ENCODE results near the gene TBL1X.

Gene TBL1X

GRCh38 chrX:9566150-9566621 lies 101.3 kb downstream of the TBL1X start:
- DNase-seq (ENCODE audit: low read depth, low spot score), result peak; percentile 5
- no peak overlapping the region for H3K4me3 ChIP-seq (ENCODE audit: low read length)

- peak; percentile 44 for DNase-seq (ENCODE audit: low read depth, low spot score)
These were observed 105.0 kb downstream of the TBL1X start for GRCh38 chrX:9569876-9570301.

GRCh38 chrX:9573282-9574106 lies 108.6 kb downstream of the TBL1X start:
- H3K4me3 ChIP-seq (ENCODE audit: low read length), result no peak overlapping the region
- DNase-seq (ENCODE audit: low read depth, low spot score), result no peak

More at GRCh38 chrX:9569876-9570301, 105.0 kb downstream of the TBL1X start:
- no peak overlapping the region for H3K4me3 ChIP-seq (ENCODE audit: low read length)

DNA sequence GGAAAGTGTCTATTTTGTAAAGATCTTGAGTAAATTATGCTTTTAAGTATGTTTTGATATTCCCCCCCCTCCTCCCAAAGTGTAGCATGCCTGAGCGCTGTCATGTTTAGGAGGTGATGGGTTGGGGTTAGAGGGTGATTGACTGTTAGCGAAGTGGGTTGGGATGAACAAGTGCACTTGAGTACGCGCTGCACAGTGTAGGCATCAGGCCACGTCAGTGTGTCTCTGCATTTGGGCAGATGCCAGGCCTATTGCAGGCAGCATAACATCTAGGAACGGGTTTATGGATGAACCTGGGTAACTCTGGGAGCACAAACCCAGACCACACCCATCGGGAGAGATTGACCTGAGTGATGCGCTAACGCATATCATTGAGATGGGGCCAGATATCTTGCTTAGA lies 111.2 kb downstream of the TBL1X start:
- no peak for DNase-seq (ENCODE audit: low read depth, low spot score)
- H3K4me3 ChIP-seq (ENCODE audit: low read length), result no peak overlapping the region

DNA sequence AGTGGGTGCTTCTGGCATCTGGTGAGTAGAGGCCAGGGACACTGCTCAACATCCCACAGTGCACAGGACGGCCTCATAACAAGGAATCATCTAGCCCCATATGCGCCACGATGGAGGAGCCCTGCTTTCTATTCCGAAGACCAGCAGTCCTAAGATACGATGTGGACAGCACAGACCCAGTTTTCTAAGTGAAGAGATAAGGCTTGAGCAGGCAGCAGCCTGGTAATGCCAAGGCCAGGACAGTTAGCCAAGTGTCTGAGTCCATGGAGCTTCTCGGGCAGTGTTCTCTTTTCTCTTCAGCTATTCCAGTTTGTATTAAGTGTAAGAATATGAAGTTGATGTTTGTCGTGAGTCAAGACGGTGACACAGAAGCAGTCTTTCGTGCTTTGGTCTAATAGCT lies 112.7 kb downstream of the TBL1X start:
- no peak overlapping the region for H3K4me3 ChIP-seq (ENCODE audit: low read length)
- no peak for DNase-seq (ENCODE audit: low read depth, low spot score)

GRCh38 chrX:9578083-9578779 lies 113.4 kb downstream of the TBL1X start:
- DNase-seq (ENCODE audit: low read depth, low spot score), result no peak
- H3K4me3 ChIP-seq (ENCODE audit: low read length), result no peak overlapping the region

DNA sequence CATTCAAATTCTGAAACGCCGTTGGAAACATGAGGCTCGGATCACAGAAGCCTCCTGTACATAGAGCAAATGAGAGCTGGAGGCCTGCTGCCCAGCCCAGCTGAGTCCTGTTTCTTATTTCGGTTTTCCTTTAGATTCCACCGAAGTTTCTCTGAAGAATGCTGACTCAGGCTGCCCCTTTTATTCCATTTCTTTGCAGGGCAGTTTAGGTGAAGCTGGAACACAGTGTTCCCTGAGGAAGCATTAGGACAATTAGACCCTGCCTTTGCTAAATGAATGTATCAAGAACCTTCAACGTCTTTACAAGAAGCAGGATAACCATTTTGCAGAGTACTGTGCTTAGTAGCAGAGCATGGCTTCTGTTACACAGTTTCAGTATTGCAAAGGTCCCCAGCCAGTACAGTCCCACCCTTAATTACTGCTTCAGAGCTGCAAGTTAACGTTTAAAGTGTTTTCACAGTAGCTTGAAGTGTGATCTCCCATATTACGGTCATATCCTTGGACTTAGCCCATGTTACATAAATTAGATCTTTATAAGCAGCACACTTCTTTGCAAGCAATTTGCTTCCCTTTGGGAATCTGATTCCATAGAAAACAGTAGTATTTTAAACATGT lies 117.0 kb downstream of the TBL1X start:
- no peak overlapping the region for H3K4me3 ChIP-seq (ENCODE audit: low read length)
- no peak for DNase-seq (ENCODE audit: low read depth, low spot score)

- no peak for DNase-seq (ENCODE audit: low read depth, low spot score)
- no peak overlapping the region for H3K4me3 ChIP-seq (ENCODE audit: low read length)
These were observed 118.1 kb downstream of the TBL1X start for GRCh38 chrX:9582956-9583355.

DNA sequence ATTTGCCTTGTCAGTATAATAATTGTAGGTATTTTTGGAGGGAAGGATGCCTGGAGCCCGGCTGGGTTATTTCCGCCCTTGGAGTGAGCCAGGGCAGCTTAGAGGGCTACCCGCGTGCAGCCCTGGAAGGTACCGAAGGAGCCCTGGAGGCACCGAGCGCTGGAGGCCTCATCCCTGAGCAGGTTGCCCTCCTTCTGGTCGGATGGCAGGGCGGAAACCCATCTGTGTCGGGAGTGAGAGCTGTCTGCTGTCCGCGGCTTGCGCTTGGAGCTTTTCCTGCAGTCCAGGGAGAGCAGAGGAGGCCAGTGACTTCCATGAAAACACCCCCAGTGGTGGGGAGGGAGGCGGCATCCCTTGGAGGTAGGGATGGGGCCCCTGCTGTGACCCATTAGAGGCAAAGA lies 122.1 kb downstream of the TBL1X start:
- H3K4me3 ChIP-seq (ENCODE audit: low read length), result no peak overlapping the region
- DNase-seq (ENCODE audit: low read depth, low spot score), result no peak

- no peak for DNase-seq (ENCODE audit: low read depth, low spot score)
- no peak overlapping the region for H3K4me3 ChIP-seq (ENCODE audit: low read length)
These were observed 122.8 kb downstream of the TBL1X start for GRCh38 chrX:9587642-9588041.

DNA sequence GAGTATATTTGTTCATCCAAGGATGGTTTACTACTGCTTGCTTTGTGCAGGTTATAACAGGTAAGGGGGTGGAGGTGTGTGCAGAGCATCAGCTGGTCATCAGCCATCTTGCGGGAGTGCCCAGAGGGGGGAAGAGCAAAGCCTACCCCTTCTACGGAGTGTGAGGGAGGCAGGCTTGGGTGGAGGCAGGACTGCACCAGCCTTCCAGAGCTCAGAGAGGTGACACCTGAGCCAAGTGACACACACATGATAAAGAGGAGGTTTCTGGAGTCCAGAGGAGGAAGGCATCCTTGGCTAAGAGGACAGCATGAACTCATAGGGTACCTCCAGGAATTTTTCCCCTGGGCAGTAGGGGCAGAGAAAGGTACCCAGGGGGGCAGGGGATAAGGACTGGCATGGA lies 126.6 kb downstream of the TBL1X start:
- DNase-seq (ENCODE audit: low read depth, low spot score), result no peak
- H3K4me3 ChIP-seq (ENCODE audit: low read length), result no peak overlapping the region

GRCh38 chrX:9593756-9594155 lies 128.9 kb downstream of the TBL1X start:
- H3K4me3 ChIP-seq (ENCODE audit: low read length), result no peak overlapping the region
- no peak for DNase-seq (ENCODE audit: low read depth, low spot score)

DNA sequence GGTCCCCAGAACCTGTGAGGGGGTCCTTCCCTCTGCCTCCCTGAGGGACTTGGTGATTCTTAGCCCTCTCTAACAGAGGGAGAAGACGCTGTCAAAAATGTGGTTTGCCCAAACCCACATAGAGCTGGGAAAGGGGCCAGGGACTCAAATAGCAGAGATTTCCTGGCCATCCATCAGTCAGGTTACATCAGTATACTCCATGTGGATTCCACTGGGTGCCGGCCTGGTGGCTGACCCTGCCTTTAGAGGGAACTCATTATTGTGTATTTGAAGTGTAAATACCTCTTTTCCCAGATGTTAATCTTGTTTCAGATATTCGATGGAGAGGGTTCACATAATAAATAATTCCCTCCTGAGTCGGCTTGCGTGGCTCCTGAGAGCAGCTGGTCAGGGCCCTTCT lies 130.3 kb downstream of the TBL1X start:
- no peak overlapping the region for H3K4me3 ChIP-seq (ENCODE audit: low read length)
- DNase-seq (ENCODE audit: low read depth, low spot score), result no peak

GRCh38 chrX:9596837-9597236 lies 132.0 kb downstream of the TBL1X start:
- no peak for DNase-seq (ENCODE audit: low read depth, low spot score)

DNA sequence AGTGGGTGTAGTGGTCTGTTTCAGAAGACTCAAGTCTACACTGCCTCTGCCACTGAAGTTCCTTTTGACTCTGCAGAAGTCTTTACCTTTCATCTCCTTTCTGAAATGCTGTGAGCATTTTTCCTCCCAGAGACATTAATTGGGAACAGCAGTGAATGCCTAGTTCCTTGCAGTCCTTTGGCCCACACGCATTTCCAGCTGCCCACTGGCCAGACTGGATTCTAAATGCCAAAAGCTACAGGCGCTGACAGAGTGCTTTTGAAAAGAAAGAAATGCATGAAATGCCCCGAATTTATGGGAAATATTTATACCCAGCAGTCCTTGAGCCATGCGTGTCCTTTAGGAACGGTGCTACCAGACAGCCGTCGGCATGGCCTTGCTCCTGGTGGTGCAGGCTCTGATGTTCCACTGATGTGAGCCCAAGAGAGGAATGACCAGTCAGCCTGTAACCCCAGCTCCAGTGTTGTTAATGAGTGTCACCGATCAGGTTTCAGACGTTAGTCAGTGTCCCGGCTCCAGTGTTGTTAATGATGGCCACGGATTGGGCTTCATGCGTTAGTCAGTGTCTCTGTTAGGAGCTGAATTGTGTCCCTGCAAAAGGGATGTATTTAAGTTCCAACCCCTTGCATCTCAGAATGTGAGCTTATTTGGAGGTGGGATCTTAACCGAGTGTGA lies 132.6 kb downstream of the TBL1X start:
- DNase-seq (ENCODE audit: low read depth, low spot score), result no peak
- no peak overlapping the region for H3K4me3 ChIP-seq (ENCODE audit: low read length)

More at GRCh38 chrX:9596837-9597236, 132.0 kb downstream of the TBL1X start:
- H3K4me3 ChIP-seq (ENCODE audit: low read length), result no peak overlapping the region

DNA sequence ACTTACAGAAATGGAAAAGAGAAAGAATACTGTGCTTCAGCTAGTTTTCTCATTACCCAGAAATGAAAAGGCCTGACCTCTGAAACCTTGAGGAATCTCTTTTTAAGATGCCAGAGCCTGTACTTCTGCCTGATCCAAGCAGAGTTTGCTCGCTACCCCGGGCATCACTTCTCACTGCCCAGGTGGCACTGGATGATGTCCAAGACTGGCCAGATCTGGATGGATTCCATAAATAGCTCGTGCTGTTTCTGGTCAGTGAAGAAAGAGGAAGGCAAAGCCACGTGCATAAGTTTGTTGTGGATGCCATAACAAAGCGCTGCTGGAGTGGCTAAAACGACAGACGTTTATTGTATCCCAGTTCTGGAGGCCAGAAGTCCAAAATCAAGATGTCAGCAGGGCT lies 133.5 kb downstream of the TBL1X start:
- no peak overlapping the region for H3K4me3 ChIP-seq (ENCODE audit: low read length)
- no peak for DNase-seq (ENCODE audit: low read depth, low spot score)

- no peak for DNase-seq (ENCODE audit: low read depth, low spot score)
- H3K4me3 ChIP-seq (ENCODE audit: low read length), result no peak overlapping the region
These were observed 139.5 kb downstream of the TBL1X start for GRCh38 chrX:9604111-9604907.

DNA sequence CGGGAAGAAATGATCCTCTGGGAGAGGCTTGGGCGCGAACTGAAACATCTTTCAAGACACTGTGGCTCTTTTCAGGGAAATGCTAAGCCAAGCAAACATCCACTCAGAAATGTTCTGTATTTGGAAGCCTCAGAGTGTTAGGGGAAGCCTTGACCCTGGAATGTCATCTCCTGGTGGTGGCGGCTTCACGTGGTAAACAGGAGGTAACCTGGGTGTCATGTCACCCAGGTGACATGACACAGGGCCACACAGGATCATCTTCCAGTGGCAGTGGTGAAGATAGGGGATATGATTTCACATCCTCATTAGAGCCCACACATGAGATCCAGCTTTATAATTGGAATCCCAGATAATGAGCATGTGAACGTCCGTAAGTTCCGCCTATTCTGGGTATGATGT lies 140.0 kb downstream of the TBL1X start:
- no peak for DNase-seq (ENCODE audit: low read depth, low spot score)
- H3K4me3 ChIP-seq (ENCODE audit: low read length), result no peak overlapping the region

GRCh38 chrX:9605484-9605883 lies 140.6 kb downstream of the TBL1X start:
- DNase-seq (ENCODE audit: low read depth, low spot score), result no peak
- H3K4me3 ChIP-seq (ENCODE audit: low read length), result no peak overlapping the region
